ENCODE results near the gene FRMPD2. TPM values are rescaled to one million over a fixed set of nuclear protein-coding genes. Genes with fewer than 3 reads are reported as not detected.

FRMPD2 gene
- total and polyA plus RNA-seq, 2 donors (not counting 3 experiments of a cell fraction or from before 2014, with no cell fraction given) = 0.42 TPM; not detected in 1

DNA sequence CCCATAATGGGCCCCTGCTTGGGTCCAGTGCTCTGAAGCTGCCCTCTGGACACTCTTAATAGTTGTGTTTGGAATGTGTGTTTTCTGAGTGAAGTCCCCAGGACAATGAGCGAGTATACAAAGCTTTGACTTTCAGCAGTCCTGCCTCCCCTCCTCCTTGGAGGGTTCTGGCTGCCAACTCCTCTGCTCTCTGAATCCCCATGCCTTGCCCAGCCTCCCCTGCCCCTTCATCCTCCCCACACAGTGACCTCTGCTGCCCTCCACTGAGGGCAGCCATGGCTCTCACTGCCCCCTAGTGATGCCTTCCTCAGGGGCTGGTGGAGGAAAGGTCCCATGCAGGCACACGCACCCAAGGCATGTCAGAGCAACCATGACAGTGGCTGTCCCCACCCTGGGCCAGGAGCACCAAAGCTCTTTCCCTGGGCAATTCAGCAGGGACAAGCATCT is 40.9 kb downstream of the FRMPD2 start:
- H3K9me3 ChIP-seq (replicated peaks; ENCODE audit: control insufficient read depth, insufficient read depth, low read length) = no peaks in the 10 kb centered on the region
- ChIA-PET POLR2A (no interaction called here), CTCF (no interaction called here)
- H3K4me1 ChIP-seq (ENCODE audit: control insufficient read depth, extremely low read depth, insufficient read depth, low read length) = no peaks in the 10 kb centered on the region
- no peaks in the 10 kb centered on the region for H3K79me2 ChIP-seq (ENCODE audit: control insufficient read depth, insufficient read depth, low read length)
- no peak overlapping the region for H3K4me3 ChIP-seq (replicated peaks in 1 of 3; ENCODE audit: insufficient read depth in 1 of 3, low read depth in 1 of 3, low read length in 3 of 3)
- TF ChIP-seq JUN (IDR thresholded peaks at IDR 0.05; ENCODE audit: borderline replicate concordance, insufficient read depth, insufficient read length, low read depth) (no peak), POLR2AphosphoS5 (IDR thresholded peaks at IDR 0.05; ENCODE audit: insufficient read depth, low read depth, low read length) (no peak), EZH2 (IDR thresholded peaks at IDR 0.05; ENCODE audit: borderline replicate concordance, low read depth, low read length, severe bottlenecking) (no peak), FOS (IDR thresholded peaks at IDR 0.05; ENCODE audit: borderline replicate concordance, insufficient read depth, low read length) (no peak), MYC (IDR thresholded peaks at IDR 0.05; ENCODE audit: low read depth, low read length) (no peak), POLR2A (IDR thresholded peaks at IDR 0.05; ENCODE audit: low read depth, low read length) (no peak), CTCF (IDR thresholded peaks at IDR 0.05; ENCODE audit: extremely low read depth in 1 of 2, insufficient read depth in 1 of 2, low read depth in 1 of 2, low read length in 2 of 2) (no peak), GATA2 (IDR thresholded peaks at IDR 0.05; ENCODE audit: insufficient read depth, insufficient read length, low read depth, low read length) (no peak)
- TF ChIP-seq, protein P1, sequence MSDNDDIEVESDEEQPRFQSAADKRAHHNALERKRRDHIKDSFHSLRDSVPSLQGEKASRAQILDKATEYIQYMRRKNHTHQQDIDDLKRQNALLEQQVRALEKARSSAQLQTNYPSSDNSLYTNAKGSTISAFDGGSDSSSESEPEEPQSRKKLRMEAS (IDR thresholded peaks at IDR 0.05; ENCODE audit: insufficient read depth, insufficient read length) = no peak
- H2AFZ ChIP-seq (ENCODE audit: low read depth, low read length) = no peak overlapping the region
- FAIRE-seq (no peak), DNase-seq (ENCODE audit: low read depth, low spot score) (no peak)
- no peaks in the 10 kb centered on the region for H3K9me1 ChIP-seq (replicated peaks; ENCODE audit: control insufficient read depth, extremely low read depth, insufficient read depth, low read length)
- H3K9ac ChIP-seq (replicated peaks; ENCODE audit: extremely low read depth, insufficient read depth, low read length) = no peak overlapping the region
- no TSS peak for BruUV-seq (replicated peaks)
- H3K36me3 ChIP-seq (ENCODE audit: control insufficient read depth in 2 of 2, extremely low read depth in 1 of 2, insufficient read depth in 2 of 2, low read length in 2 of 2) = no peaks in the 10 kb centered on the region
- H3K27ac ChIP-seq (ENCODE audit: insufficient read depth, low read depth, low read length) = no peak overlapping the region
- H3K4me2 ChIP-seq (ENCODE audit: insufficient read depth, low read length) = no peak overlapping the region
- peaks cover 6 to 10% of the 10 kb centered on the region in 2 experiments for H3K27me3 ChIP-seq (ENCODE audit: control insufficient read depth in 2 of 2, insufficient read depth in 2 of 2, low read length in 2 of 2)
- H4K20me1 ChIP-seq (replicated peaks; ENCODE audit: control insufficient read depth, extremely low read depth, insufficient read depth, low read length) = no peaks in the 10 kb centered on the region
- intact Hi-C loops (cut with micrococcal nuclease) = no loop called here
- dilution Hi-C loops (cut with MboI; ENCODE audit: extremely low pct_ligation_motif_present, low sequenced_read_pairs) = no loop called here

Measured in endothelial cell of umbilical vein (primary cell).